Lower leg skin (tissue), 3 donors: ENCODE data around the gene NUDT8.
"Not testable (repeated sequence)": the region's sequence is repeated elsewhere in the genome, so short reads cannot be mapped to it uniquely, and the experiment has no call there.

Experiments
- POLR2A ChIP-seq, 2 donors: fragments of 450-650 bp; IDR thresholded peaks; one replicate each; pipeline ENCODE4 v1.6.1; 2016 to 2017; ENCODE audit warnings: antibody characterized with exemption in 2 of 2, mild to moderate bottlenecking in 1 of 2, moderate library complexity in 1 of 2
- TF ChIP-seq, protein P1 (sequence below), 3 donors: fragments of 450-650 bp; IDR thresholded peaks; one replicate each; pipeline ENCODE4 v1.5.1; 2016; ENCODE audit warnings: antibody characterized with exemption in 3 of 3, mild to moderate bottlenecking in 3 of 3, moderate library complexity in 2 of 3

DNA sequence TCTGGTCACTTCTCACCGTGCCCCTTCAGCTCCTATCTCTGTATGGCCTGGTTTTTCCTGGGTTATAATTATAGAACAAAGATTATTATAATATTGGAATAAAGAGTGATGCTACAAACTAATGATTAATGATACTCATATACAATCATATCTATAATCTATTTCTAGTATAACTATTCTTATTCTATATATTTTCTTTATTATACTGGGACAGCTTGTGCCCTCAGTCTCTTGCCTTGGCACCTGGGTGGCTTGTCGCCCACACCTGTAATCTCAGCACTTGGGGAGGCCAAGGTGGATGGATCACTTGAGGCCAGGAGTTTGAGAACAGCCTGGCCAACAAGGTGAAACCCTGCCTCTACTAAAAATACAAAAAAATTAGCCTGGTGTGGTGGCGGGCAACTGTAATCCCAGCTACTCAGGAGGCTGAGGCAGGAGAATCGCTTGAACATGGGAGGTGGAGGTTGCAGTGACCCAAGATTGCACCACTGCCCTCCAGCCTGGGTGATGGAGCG is 30.0 kb upstream of the NUDT8 start:
- TF ChIP-seq, protein P1, sequence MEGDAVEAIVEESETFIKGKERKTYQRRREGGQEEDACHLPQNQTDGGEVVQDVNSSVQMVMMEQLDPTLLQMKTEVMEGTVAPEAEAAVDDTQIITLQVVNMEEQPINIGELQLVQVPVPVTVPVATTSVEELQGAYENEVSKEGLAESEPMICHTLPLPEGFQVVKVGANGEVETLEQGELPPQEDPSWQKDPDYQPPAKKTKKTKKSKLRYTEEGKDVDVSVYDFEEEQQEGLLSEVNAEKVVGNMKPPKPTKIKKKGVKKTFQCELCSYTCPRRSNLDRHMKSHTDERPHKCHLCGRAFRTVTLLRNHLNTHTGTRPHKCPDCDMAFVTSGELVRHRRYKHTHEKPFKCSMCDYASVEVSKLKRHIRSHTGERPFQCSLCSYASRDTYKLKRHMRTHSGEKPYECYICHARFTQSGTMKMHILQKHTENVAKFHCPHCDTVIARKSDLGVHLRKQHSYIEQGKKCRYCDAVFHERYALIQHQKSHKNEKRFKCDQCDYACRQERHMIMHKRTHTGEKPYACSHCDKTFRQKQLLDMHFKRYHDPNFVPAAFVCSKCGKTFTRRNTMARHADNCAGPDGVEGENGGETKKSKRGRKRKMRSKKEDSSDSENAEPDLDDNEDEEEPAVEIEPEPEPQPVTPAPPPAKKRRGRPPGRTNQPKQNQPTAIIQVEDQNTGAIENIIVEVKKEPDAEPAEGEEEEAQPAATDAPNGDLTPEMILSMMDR (IDR thresholded peaks at IDR 0.05): not testable (repeated sequence)
- TF ChIP-seq POLR2A (IDR thresholded peaks at IDR 0.05): not testable (repeated sequence)
